ENCODE measurements around the gene CCND3. TPM values are rescaled to one million over a fixed set of nuclear protein-coding genes. Genes with fewer than 3 reads are reported as not detected.

CCND3 gene
- total RNA-seq, 4 donors from 2014 or later = 28.9 to 48.7 (median 44.7) TPM

- H3K27ac ChIP-seq = no peak overlapping the region
- ATAC-seq (no peak), DNase-seq (no peak)
- H3K4me1 ChIP-seq = peaks cover 0 to 3% of the 10 kb centered on the region in 2 donors
- in situ Hi-C loops (cut with MboI; ENCODE audit: low sequenced_read_pairs in 4 of 4) = no loop called here
- H3K9me3 ChIP-seq = no peaks in the 10 kb centered on the region
- no peaks in the 10 kb centered on the region for H3K27me3 ChIP-seq
- no peak for TF ChIP-seq POLR2A (IDR thresholded peaks at IDR 0.05)
- TF ChIP-seq, protein P1, sequence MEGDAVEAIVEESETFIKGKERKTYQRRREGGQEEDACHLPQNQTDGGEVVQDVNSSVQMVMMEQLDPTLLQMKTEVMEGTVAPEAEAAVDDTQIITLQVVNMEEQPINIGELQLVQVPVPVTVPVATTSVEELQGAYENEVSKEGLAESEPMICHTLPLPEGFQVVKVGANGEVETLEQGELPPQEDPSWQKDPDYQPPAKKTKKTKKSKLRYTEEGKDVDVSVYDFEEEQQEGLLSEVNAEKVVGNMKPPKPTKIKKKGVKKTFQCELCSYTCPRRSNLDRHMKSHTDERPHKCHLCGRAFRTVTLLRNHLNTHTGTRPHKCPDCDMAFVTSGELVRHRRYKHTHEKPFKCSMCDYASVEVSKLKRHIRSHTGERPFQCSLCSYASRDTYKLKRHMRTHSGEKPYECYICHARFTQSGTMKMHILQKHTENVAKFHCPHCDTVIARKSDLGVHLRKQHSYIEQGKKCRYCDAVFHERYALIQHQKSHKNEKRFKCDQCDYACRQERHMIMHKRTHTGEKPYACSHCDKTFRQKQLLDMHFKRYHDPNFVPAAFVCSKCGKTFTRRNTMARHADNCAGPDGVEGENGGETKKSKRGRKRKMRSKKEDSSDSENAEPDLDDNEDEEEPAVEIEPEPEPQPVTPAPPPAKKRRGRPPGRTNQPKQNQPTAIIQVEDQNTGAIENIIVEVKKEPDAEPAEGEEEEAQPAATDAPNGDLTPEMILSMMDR (IDR thresholded peaks at IDR 0.05 in 4 of 5, conservative IDR thresholded peaks at IDR 0.05 in 1 of 5) = no peak
- intact Hi-C loops (cut with DNase I; ENCODE audit: low total_unique reads) = no loop called here
- no peak overlapping the region for H3K4me3 ChIP-seq
- no peaks in the 10 kb centered on the region for H3K36me3 ChIP-seq
Observed at GRCh38 chr6:41975276-41975675, 33.7 kb upstream of the CCND3 start.

DNA sequence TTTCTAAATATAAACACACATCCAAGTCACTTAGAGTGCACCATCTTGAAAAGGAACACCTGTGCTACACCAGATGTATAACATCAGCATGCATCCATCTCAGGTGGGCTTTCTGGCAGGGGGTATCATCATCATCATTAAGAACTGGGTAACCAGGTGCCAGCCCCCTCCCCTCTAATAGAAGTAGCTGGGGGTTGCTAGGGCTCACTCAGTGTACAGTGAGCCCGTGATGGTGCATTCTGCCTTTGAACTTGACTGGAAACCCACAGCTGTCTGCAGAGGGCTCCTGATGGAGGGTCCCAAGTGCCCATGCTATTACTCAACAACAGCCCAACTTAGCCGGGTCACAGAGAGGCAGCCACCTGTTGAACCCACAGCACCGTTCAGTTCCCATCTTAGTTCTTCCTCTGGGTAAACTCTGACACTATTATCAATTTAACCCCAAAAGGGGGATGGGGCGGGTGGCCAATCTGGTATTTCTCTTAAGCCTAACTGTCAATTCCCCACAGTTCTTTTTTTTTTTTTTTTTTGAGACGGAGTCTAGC lies 32.7 kb upstream of the CCND3 start:
- Histone ChIP-seq H3K27me3 (no peaks in the 10 kb centered on the region), H3K9me3 (no peaks in the 10 kb centered on the region), H3K27ac (no peak overlapping the region), H3K4me3 (no peak overlapping the region), H3K4me1 (peaks cover 0 to 3% of the 10 kb centered on the region in 2 donors), H3K36me3 (no peaks in the 10 kb centered on the region)
- in situ Hi-C loops (cut with MboI; ENCODE audit: low sequenced_read_pairs in 4 of 4) (no loop called here), intact Hi-C loops (cut with DNase I; ENCODE audit: low total_unique reads) (no loop called here)
- DNase-seq = no peak
- TF ChIP-seq, protein P1 (IDR thresholded peaks at IDR 0.05 in 4 of 5, conservative IDR thresholded peaks at IDR 0.05 in 1 of 5) = no peak
- no peak for ATAC-seq

- intact Hi-C loops (cut with DNase I; ENCODE audit: low total_unique reads) (no loop called here), in situ Hi-C loops (cut with MboI; ENCODE audit: low sequenced_read_pairs in 4 of 4) (no loop called here)
Observed at GRCh38 chr6:41972826-41973225, 31.2 kb upstream of the CCND3 start.

DNA sequence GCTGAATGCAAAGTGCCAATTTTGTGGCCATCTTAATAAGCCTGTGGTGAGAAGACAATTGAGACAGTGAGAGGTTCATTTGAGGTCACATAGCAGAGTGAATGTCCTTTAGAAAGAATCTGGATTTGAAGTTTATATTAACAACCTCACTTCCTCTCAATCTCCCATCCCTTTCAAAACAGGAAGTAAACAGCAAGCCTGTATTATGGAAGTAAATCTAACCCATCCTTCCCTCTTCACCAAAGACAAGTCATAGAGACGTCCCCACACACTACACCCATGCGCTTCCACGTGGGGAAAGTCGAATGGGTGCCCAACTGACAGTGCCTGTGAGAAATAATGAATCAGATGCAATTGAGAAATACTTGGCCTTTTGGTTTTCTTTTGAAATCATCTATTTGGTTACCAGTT lies 28.8 kb upstream of the CCND3 start:
- no peaks in the 10 kb centered on the region for H3K27me3 ChIP-seq
- H3K4me3 ChIP-seq = no peak overlapping the region
- H3K4me1 ChIP-seq = peaks cover 0 to 3% of the 10 kb centered on the region in 2 donors
- ATAC-seq (no peak), DNase-seq (peak in 1 of 2 donors; percentile 15)
- H3K27ac ChIP-seq = no peak overlapping the region
- no peaks in the 10 kb centered on the region for H3K9me3 ChIP-seq
- intact Hi-C loops (cut with DNase I; ENCODE audit: low total_unique reads) (no loop called here), in situ Hi-C loops (cut with MboI; ENCODE audit: low sequenced_read_pairs in 4 of 4) (no loop called here)
- no peak for TF ChIP-seq POLR2A (IDR thresholded peaks at IDR 0.05)
- TF ChIP-seq, protein P1 (IDR thresholded peaks at IDR 0.05 in 4 of 5, conservative IDR thresholded peaks at IDR 0.05 in 1 of 5) = no peak
- no peaks in the 10 kb centered on the region for H3K36me3 ChIP-seq

More at GRCh38 chr6:41972826-41973225, 31.2 kb upstream of the CCND3 start:
- Histone ChIP-seq H3K27ac (no peak overlapping the region), H3K4me3 (no peak overlapping the region), H3K9me3 (no peaks in the 10 kb centered on the region), H3K4me1 (peaks cover 0 to 3% of the 10 kb centered on the region in 2 donors), H3K27me3 (no peaks in the 10 kb centered on the region), H3K36me3 (no peaks in the 10 kb centered on the region)
- DNase-seq (no peak), ATAC-seq (no peak)
- TF ChIP-seq POLR2A (IDR thresholded peaks at IDR 0.05) = no peak
- TF ChIP-seq, protein P1 (IDR thresholded peaks at IDR 0.05 in 4 of 5, conservative IDR thresholded peaks at IDR 0.05 in 1 of 5) = no peak
